HFFc6 (cell line): ENCODE measurements around the gene DENND1A. TPM values are rescaled to one million over a fixed set of nuclear protein-coding genes. Genes with fewer than 3 reads are reported as not detected.

ENCODE experiments used
- DNase-seq: peaks from one replicate; pipeline ENCODE4 v3.0.0-alpha.2; 2018
- H3K27ac Mint-ChIP-seq: 2 replicates; pipeline ENCODE4 v1.8.0; 2020; ENCODE audit warnings: mild to moderate bottlenecking, mixed read lengths
- H3K27me3 Mint-ChIP-seq: 2 replicates; pipeline ENCODE4 v1.8.0; 2021; ENCODE audit warnings: mild to moderate bottlenecking, moderate library complexity, mixed read lengths; ENCODE audit not compliant: insufficient read depth
- H3K36me3 Mint-ChIP-seq: 2 replicates; pipeline ENCODE4 v1.8.0; 2021; ENCODE audit warnings: low read depth, mixed read lengths
- H3K4me1 Mint-ChIP-seq: 2 replicates; pipeline ENCODE4 v1.8.0; 2020; ENCODE audit warnings: low read depth, mixed read lengths
- H3K4me3 Mint-ChIP-seq: 2 replicates; pipeline ENCODE4 v1.8.0; 2020; ENCODE audit warnings: mild to moderate bottlenecking, moderate library complexity, mixed read lengths
- H3K9me3 Mint-ChIP-seq: 2 replicates; pipeline ENCODE4 v1.8.0; 2020; ENCODE audit warnings: mild to moderate bottlenecking, mixed read lengths
- total RNA-seq, 6 experiments: library from RNA; stranded (reverse); fragmentation: NEBNext Ultra II Directional; extraction: Animal tissue kit (Norgen Biotek cat#: 25700); gene quantifications; 2 replicates in 1 of 6; 3 replicates in 5 of 6; pipeline ENCODE4 v1.2.3, GENCODE V29; 2021
- TF ChIP-seq, protein P1 (sequence below): fragments of 200-600 bp; sonication (generic); IDR thresholded peaks from 2 replicates; pipeline ENCODE4 v1.5.0; 2021; ENCODE audit warnings: antibody characterized with exemption, mild to moderate bottlenecking

DENND1A gene
- total RNA-seq, 6 experiments from 2014 or later, result 25.4 to 38.3 (median 30.3) TPM

- Mint-ChIP-seq H3K27ac (no peak overlapping the region), H3K36me3 (no peaks in the 10 kb centered on the region), H3K4me3 (no peak overlapping the region; the same call in 1 of the 2 replicates), H3K9me3 (no peaks in the 10 kb centered on the region), H3K27me3 (peaks cover 25% of the 10 kb centered on the region), H3K4me1 (no peaks in the 10 kb centered on the region)
- DNase-seq, result no peak
- TF ChIP-seq, protein P1, sequence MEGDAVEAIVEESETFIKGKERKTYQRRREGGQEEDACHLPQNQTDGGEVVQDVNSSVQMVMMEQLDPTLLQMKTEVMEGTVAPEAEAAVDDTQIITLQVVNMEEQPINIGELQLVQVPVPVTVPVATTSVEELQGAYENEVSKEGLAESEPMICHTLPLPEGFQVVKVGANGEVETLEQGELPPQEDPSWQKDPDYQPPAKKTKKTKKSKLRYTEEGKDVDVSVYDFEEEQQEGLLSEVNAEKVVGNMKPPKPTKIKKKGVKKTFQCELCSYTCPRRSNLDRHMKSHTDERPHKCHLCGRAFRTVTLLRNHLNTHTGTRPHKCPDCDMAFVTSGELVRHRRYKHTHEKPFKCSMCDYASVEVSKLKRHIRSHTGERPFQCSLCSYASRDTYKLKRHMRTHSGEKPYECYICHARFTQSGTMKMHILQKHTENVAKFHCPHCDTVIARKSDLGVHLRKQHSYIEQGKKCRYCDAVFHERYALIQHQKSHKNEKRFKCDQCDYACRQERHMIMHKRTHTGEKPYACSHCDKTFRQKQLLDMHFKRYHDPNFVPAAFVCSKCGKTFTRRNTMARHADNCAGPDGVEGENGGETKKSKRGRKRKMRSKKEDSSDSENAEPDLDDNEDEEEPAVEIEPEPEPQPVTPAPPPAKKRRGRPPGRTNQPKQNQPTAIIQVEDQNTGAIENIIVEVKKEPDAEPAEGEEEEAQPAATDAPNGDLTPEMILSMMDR, result no peak
Measured at GRCh38 chr9:123375469-123376132, 554.3 kb downstream of the DENND1A start.

GRCh38 chr9:123373946-123374345 is 556.0 kb downstream of the DENND1A start:
- TF ChIP-seq, protein P1, result no peak
- Mint-ChIP-seq H3K4me3 (no peak overlapping the region), H3K4me1 (no peaks in the 10 kb centered on the region), H3K27me3 (peaks cover 28% of the 10 kb centered on the region), H3K36me3 (no peaks in the 10 kb centered on the region), H3K27ac (no peak overlapping the region), H3K9me3 (no peaks in the 10 kb centered on the region)
- DNase-seq, result no peak

DNA sequence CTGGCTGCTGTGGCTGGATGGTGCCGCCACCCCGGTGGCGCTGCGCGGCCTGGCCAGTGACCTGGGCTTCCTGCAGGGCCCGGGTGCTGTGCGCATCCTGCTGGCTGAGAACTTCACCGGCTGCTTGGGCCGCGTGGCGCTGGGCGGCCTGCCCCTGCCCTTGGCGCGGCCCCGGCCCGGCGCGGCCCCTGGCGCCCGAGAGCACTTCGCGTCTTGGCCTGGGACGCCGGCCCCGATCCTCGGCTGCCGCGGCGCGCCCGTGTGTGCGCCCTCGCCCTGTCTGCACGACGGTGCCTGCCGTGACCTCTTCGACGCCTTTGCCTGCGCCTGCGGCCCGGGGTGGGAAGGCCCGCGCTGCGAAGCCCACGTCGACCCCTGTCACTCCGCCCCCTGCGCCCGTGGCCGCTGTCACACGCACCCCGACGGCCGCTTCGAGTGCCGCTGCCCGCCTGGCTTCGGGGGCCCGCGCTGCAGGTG is 556.4 kb downstream of the DENND1A start:
- Mint-ChIP-seq H3K4me1 (no peaks in the 10 kb centered on the region), H3K36me3 (no peaks in the 10 kb centered on the region), H3K27ac (no peak overlapping the region), H3K27me3 (peaks cover 28% of the 10 kb centered on the region), H3K9me3 (no peaks in the 10 kb centered on the region), H3K4me3 (no peak overlapping the region)
- TF ChIP-seq, protein P1, result no peak
- no peak for DNase-seq

GRCh38 chr9:123372766-123373446 is 557.0 kb downstream of the DENND1A start:
- TF ChIP-seq, protein P1, result no peak
- Mint-ChIP-seq H3K4me3 (no peak overlapping the region), H3K9me3 (no peaks in the 10 kb centered on the region), H3K36me3 (no peaks in the 10 kb centered on the region), H3K27ac (no peak overlapping the region), H3K4me1 (no peaks in the 10 kb centered on the region; the same call in 1 of the 2 replicates), H3K27me3 (peaks cover 28% of the 10 kb centered on the region)
- no peak for DNase-seq

GRCh38 chr9:123371805-123372590 is 557.9 kb downstream of the DENND1A start:
- H3K27me3 Mint-ChIP-seq, result peaks cover 28% of the 10 kb centered on the region
- TF ChIP-seq, protein P1, result no peak
- no peak for DNase-seq
- no peak overlapping the region for H3K27ac Mint-ChIP-seq
- H3K4me3 Mint-ChIP-seq, result no peak overlapping the region
- no peaks in the 10 kb centered on the region; the same call in 1 of the 2 replicates for H3K4me1 Mint-ChIP-seq
- no peaks in the 10 kb centered on the region for H3K9me3 Mint-ChIP-seq
- H3K36me3 Mint-ChIP-seq, result no peaks in the 10 kb centered on the region
